RWPE1 (cell line): ENCODE data around the gene MRRF.

Source experiments
- CTCF ChIA-PET: fragments of 350-600 bp; sonication (Branson Sonifier 250); formaldehyde crosslinking; extraction: SDS; loops from one replicate; lab custom pipeline; 2021; lab: Yijun Ruan, JAX
- POLR2A ChIA-PET: fragments of 400-600 bp; formaldehyde crosslinking; extraction: SDS; loops from one replicate; lab custom pipeline; 2020; ENCODE audit warnings: antibody characterized with exemption; ENCODE audit not compliant: low non-redundant PET; lab: Yijun Ruan, JAX
- DNase-seq: peaks from one replicate; pipeline ENCODE4 v3.0.0; 2012; ENCODE audit warnings: low spot score
- H3K27ac ChIP-seq: fragments of 450-650 bp; 2 replicates; pipeline ENCODE4 v1.5.1; 2017
- TF ChIP-seq, protein P1 (sequence below): fragments of 450-650 bp; conservative IDR thresholded peaks from 2 replicates; pipeline ENCODE4 v1.5.1; 2017; ENCODE audit warnings: low read depth, mild to moderate bottlenecking

MRRF gene

DNA sequence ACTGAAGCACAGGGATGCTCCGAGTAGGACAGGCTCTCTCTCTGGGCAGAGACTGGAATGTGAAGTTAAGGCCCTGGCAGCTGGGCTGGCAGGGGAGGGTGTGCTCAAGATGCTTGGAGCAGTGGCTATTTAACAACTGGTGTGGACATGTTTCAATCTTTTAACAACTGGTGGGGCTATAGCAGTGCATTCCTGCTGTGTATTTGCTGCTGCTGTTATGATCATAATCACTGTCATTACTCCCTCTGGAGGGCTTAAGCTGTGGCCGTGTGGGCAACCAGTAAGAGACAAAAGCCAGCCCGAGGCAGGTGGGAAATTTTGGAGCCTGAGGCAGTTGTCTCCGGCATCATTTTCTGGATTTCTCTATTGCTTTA is 72.9 kb downstream of the MRRF start:
- H3K27ac ChIP-seq, result no peak overlapping the region
- TF ChIP-seq, protein P1, sequence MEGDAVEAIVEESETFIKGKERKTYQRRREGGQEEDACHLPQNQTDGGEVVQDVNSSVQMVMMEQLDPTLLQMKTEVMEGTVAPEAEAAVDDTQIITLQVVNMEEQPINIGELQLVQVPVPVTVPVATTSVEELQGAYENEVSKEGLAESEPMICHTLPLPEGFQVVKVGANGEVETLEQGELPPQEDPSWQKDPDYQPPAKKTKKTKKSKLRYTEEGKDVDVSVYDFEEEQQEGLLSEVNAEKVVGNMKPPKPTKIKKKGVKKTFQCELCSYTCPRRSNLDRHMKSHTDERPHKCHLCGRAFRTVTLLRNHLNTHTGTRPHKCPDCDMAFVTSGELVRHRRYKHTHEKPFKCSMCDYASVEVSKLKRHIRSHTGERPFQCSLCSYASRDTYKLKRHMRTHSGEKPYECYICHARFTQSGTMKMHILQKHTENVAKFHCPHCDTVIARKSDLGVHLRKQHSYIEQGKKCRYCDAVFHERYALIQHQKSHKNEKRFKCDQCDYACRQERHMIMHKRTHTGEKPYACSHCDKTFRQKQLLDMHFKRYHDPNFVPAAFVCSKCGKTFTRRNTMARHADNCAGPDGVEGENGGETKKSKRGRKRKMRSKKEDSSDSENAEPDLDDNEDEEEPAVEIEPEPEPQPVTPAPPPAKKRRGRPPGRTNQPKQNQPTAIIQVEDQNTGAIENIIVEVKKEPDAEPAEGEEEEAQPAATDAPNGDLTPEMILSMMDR, result no peak
- CTCF ChIA-PET, result no interaction called here
- DNase-seq, result no peak
- POLR2A ChIA-PET, result interaction anchor here (0.7 kb wide), 1 partner anchor 238 kb away, joined by 3 read pairs; no protein-coding TSS in a partner anchor

DNA sequence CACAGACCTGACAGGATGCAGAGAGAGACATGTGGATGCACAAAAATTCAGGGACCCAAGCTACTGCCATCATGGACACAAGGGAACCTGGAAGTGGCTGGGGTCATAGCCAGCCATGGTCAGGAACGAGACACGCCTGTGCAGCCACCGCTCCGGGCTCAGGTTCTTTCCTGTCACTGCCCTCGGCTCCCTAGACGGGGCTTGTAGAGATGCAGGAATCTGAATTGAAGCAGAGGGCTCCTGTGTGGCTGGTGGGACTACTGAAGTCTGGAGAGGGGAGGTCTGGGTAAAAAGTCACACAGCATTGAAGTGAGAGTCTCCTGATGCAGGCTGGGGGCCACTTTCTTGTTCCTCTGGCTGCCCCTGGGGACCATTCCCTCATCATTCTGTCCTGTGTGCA is 73.9 kb downstream of the MRRF start:
- TF ChIP-seq, protein P1, result no peak
- no peak for DNase-seq
- CTCF ChIA-PET, result interaction anchor here (0.6 kb wide), 2 partner anchors 251 to 467 kb away, joined by 3 read pairs; no protein-coding TSS in a partner anchor
- POLR2A ChIA-PET, result interaction anchor here (0.7 kb wide), 1 partner anchor 239 kb away, joined by 3 read pairs; no protein-coding TSS in a partner anchor
- no peak overlapping the region for H3K27ac ChIP-seq

DNA sequence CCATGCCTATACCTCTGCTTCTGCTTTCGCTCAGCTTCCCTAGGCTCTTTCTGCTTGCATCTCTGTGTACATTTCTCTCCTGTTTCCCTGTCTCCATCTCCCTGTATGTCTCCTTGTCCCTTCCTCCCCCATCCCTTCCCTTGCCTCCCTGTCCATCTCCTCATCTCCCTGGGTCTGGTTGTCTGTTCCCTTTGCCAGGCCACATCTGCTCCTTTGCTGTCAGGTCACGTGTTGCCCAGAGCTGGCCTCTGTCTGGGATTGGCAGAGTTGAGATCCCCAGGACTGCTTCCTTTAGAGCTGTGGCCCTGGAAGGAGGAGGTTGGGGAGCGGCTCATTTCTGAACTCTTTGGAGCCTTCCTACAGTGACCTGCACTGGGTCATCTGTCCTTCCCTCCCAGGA is 74.3 kb downstream of the MRRF start:
- CTCF ChIA-PET, result no interaction called here
- no peak overlapping the region for H3K27ac ChIP-seq
- no peak for DNase-seq
- POLR2A ChIA-PET, result no interaction called here
- TF ChIP-seq, protein P1, result no peak

- POLR2A ChIA-PET, result no interaction called here
- TF ChIP-seq, protein P1, result no peak
- DNase-seq, result no peak
- no peak overlapping the region for H3K27ac ChIP-seq
- CTCF ChIA-PET, result interaction anchor here (0.5 to 0.7 kb wide), 3 partner anchors 252 to 873 kb away, joined by 3 to 6 read pairs (median 4); no protein-coding TSS in a partner anchor
These were observed 74.9 kb downstream of the MRRF start for GRCh38 chr9:122339579-122339978.

GRCh38 chr9:122340161-122340560 is 75.5 kb downstream of the MRRF start:
- POLR2A ChIA-PET, result no interaction called here
- no peak for DNase-seq
- TF ChIP-seq, protein P1, result no peak
- CTCF ChIA-PET, result interaction anchor here (0.6 to 0.8 kb wide), 3 partner anchors 10 to 873 kb away, joined by 3 to 6 read pairs (median 4); no protein-coding TSS in a partner anchor
- no peak overlapping the region for H3K27ac ChIP-seq

DNA sequence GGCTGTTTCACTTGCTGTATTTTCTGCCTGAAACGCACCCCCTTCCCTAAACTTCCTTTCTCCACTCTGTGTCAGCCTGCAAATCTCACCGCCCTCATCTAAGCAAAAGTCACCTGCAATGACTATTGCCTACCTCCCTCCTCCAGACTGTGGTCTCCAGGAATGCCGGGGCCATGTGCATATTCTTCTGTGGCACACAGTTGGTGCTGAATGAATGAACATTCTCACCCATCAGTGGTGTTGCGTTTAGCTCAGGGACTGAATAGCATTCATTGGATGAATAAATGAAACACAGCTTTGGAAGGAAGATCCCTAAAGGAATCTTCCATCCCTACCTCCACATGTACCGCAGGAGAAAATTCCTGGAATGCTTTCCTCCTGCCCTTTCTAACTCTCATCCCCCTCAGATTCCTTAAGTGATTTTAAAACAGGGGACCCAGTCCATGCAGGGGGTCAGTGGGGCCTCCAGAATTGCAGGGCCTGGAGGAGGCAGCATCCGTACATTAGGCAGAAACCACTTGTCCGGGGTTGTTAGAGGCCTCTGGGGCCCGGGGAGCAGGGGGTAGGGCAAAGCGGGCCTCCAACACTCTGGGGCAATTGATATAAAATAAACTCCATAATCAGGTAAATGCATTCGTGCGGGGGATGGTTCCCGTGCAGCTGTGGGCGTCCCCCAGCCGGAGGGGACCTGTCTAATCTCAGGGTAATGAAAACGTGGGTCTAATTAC is 77.8 kb downstream of the MRRF start:
- ChIA-PET POLR2A (no interaction called here), CTCF (interaction anchor here (0.6 kb wide), 1 partner anchor 17 kb away, joined by 3 read pairs; no protein-coding TSS in a partner anchor)
- TF ChIP-seq, protein P1, result no peak
- DNase-seq, result no peak
- H3K27ac ChIP-seq, result no peak overlapping the region
